Measurements from ENCODE around the gene EPC1.

- no peak for TF ChIP-seq CTCF (conservative IDR thresholded peaks at IDR 0.05 in 1 of 2, IDR thresholded peaks at IDR 0.05 in 1 of 2; ENCODE audit: low read depth in 1 of 2, low read length in 2 of 2)
- no peak for TF ChIP-seq EZH2 (IDR thresholded peaks at IDR 0.05; ENCODE audit: low read length, missing control alignments)
These were observed 120.3 kb downstream of the EPC1 start for GRCh38 chr10:32226624-32227023.
